BE2C (cell line): ENCODE data around the gene PHACTR3.

Experiments used
- DNase-seq: peaks from one replicate; pipeline ENCODE4 v3.0.0-alpha.2; 2020
- H3K27me3 ChIP-seq: fragments of 250-450 bp; sonication (Bioruptor Pico); 2 replicates; pipeline ENCODE4 v1.5.1; 2020; ENCODE audit warnings: mild to moderate bottlenecking
- H3K36me3 ChIP-seq: fragments of 250-450 bp; sonication (Bioruptor Pico); 2 replicates; pipeline ENCODE4 v1.5.1; 2020; ENCODE audit warnings: mild to moderate bottlenecking
- H3K4me1 ChIP-seq: fragments of 250-450 bp; sonication (Bioruptor Pico); 2 replicates; pipeline ENCODE4 v1.5.1; 2020
- H3K4me3 ChIP-seq: 2 replicates; pipeline ENCODE4 v1.5.1; 2011; ENCODE audit warnings: low read depth, low read length
- H3K9me3 ChIP-seq: fragments of 250-450 bp; sonication (Bioruptor Pico); 2 replicates; pipeline ENCODE4 v1.5.1; 2020
- CTCF ChIP-seq: IDR thresholded peaks from 2 replicates; pipeline ENCODE4 v1.5.1; 2012; ENCODE audit warnings: mild to moderate bottlenecking, low read depth, low read length

Gene PHACTR3

DNA sequence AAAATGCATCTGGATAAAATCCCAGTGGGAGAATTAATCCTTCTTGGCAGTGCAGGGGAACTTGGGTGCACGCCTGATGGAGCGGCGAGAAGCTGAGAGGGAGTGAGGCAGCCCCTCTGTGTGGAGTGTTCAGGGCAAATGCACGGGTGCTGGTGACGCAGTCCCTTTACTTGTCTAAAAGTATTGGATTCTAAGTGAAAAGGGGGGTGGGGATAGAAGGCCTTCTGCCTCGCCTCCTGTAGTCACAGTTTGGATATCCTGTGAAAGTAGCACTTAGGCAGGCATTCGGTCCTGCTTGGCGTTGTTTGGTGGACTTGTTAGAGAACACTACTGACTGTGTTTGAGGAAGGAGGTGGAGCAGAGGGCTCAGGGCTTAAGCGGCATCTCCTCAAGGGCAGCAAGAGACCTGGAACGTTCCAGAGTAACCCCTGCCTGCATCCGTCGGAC lies 39.3 kb downstream of the PHACTR3 start:
- Histone ChIP-seq H3K36me3 (no peaks in the 10 kb centered on the region), H3K27me3 (peaks cover 3% of the 10 kb centered on the region; the same call in 1 of the 2 replicates), H3K4me1 (no peaks in the 10 kb centered on the region), H3K4me3 (no peak overlapping the region), H3K9me3 (no peaks in the 10 kb centered on the region)
- no peak for TF ChIP-seq CTCF
- no peak for DNase-seq

- DNase-seq, result no peak
- Histone ChIP-seq H3K4me3 (no peak overlapping the region), H3K27me3 (peaks cover 3% of the 10 kb centered on the region; the same call in 1 of the 2 replicates), H3K9me3 (no peaks in the 10 kb centered on the region), H3K4me1 (no peaks in the 10 kb centered on the region), H3K36me3 (no peaks in the 10 kb centered on the region)
- no peak for TF ChIP-seq CTCF
These were observed 40.1 kb downstream of the PHACTR3 start for GRCh38 chr20:59644371-59644939.

- Histone ChIP-seq H3K27me3 (peaks cover 3% of the 10 kb centered on the region; the same call in 1 of the 2 replicates), H3K4me3 (no peak overlapping the region), H3K36me3 (no peaks in the 10 kb centered on the region), H3K4me1 (no peaks in the 10 kb centered on the region), H3K9me3 (no peaks in the 10 kb centered on the region)
- DNase-seq, result no peak
- no peak for TF ChIP-seq CTCF
These were observed 40.9 kb downstream of the PHACTR3 start for GRCh38 chr20:59645271-59645670.

DNA sequence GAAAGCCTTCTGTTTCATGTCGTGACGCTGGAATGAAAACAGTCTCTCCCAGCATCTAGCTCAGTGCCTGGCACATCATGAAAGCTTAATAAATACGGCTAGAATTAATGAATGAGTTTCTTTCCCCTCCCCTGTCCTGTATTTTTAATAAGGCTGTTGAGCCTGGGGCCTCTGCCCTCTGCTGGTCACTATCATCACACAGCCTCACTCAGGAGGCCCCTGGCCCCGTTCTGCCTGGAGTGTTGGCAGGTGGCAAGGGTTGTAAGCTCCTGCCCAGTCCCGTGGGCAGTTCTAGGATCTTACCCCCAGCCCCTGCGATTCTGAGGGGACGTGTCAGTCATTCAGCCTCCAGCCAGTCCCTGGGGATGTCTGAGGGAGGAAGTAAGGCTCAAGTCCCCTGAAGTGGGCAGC lies 41.4 kb downstream of the PHACTR3 start:
- Histone ChIP-seq H3K36me3 (no peaks in the 10 kb centered on the region), H3K4me3 (no peak overlapping the region), H3K4me1 (no peaks in the 10 kb centered on the region), H3K9me3 (no peaks in the 10 kb centered on the region), H3K27me3 (peaks cover 3% of the 10 kb centered on the region; the same call in 1 of the 2 replicates)
- peak; percentile 42 for TF ChIP-seq CTCF
- no peak for DNase-seq

GRCh38 chr20:59646487-59646886 lies 42.1 kb downstream of the PHACTR3 start:
- Histone ChIP-seq H3K36me3 (no peaks in the 10 kb centered on the region), H3K4me1 (no peaks in the 10 kb centered on the region), H3K27me3 (peaks cover 3% of the 10 kb centered on the region; the same call in 1 of the 2 replicates), H3K4me3 (no peak overlapping the region), H3K9me3 (no peaks in the 10 kb centered on the region)
- DNase-seq, result no peak
- TF ChIP-seq CTCF, result no peak

- no peak for DNase-seq
- no peak overlapping the region for H3K4me3 ChIP-seq
- H3K36me3 ChIP-seq, result no peaks in the 10 kb centered on the region
- no peak for TF ChIP-seq CTCF
- peaks cover 3% of the 10 kb centered on the region; the same call in 1 of the 2 replicates for H3K27me3 ChIP-seq
- H3K9me3 ChIP-seq, result no peaks in the 10 kb centered on the region
- H3K4me1 ChIP-seq, result no peaks in the 10 kb centered on the region
These were observed 42.9 kb downstream of the PHACTR3 start for GRCh38 chr20:59647271-59647670.
